ENCODE data around the gene SYNE3. TPM values are rescaled to one million over a fixed set of nuclear protein-coding genes. Genes with fewer than 3 reads are reported as not detected.

The SYNE3 gene
- total and polyA plus RNA-seq, 10 of the 15 experiments (the other 5 are each of a cell fraction or from before 2014, with no cell fraction given), result 1.4 to 44.1 (median 13.4) TPM

GRCh38 chr14:95491936-95492608 lies 24.4 kb downstream of the SYNE3 start:
- Histone ChIP-seq H3K27ac (ENCODE audit: control insufficient read depth, insufficient read depth) (no peak overlapping the region), H3K9me3 (replicated peaks; ENCODE audit: control insufficient read depth, insufficient read depth, low read length) (no peaks in the 10 kb centered on the region; the same call in 1 of the 3 replicates), H4K20me1 (ENCODE audit: control insufficient read depth, insufficient read depth) (no peaks in the 10 kb centered on the region), H3K4me2 (ENCODE audit: control insufficient read depth, insufficient read depth) (no peak overlapping the region), H3K9ac (ENCODE audit: control insufficient read depth, insufficient read depth, low read length) (no peak overlapping the region), H3K4me1 (ENCODE audit: control insufficient read depth, insufficient read depth, low read length) (peaks cover 43% of the 10 kb centered on the region), H3K4me3 (no peak overlapping the region), H3K79me2 (ENCODE audit: control insufficient read depth, insufficient read depth, low read length) (peaks cover 75% of the 10 kb centered on the region), H3K36me3 (ENCODE audit: control insufficient read depth in 2 of 2, insufficient read depth in 2 of 2, low read length in 1 of 2) (peaks cover 0 to 7% of the 10 kb centered on the region in 2 experiments; a peak in 1 of 4 replicates), H2AFZ (ENCODE audit: control insufficient read depth, low read depth, low read length) (no peak overlapping the region), H3K27me3 (replicated peaks in 1 of 2; ENCODE audit: control insufficient read depth in 2 of 2, insufficient read depth in 2 of 2, low read length in 1 of 2) (no peaks in the 10 kb centered on the region)
- intact Hi-C loops (cut with micrococcal nuclease; ENCODE audit: unreplicated experiment), result no loop called here
- ChIA-PET SMC1A (ENCODE audit: uncharacterized antibody, unreplicated experiment) (interaction anchor here (0.8 to 8.8 kb wide), 9 partner anchors 9 to 226 kb away, joined by 3 to 69 read pairs (median 5); partner anchors contain the start of gene SYNE3), CTCF (interaction anchor here (0.7 to 6.0 kb wide), 4 partner anchors 9 to 50 kb away, joined by 3 to 32 read pairs (median 6); no protein-coding TSS in a partner anchor), POLR2A (interaction anchor here (1.0 to 17.4 kb wide), 3 partner anchors 9 to 23 kb away, joined by 3 to 276 read pairs (median 58); partner anchors contain the start of gene SYNE3), RAD21 (ENCODE audit: unreplicated experiment) (interaction anchor here (1.0 to 6.5 kb wide), 3 partner anchors 9 to 27 kb away, joined by 3 to 49 read pairs (median 4); partner anchors contain the start of gene SYNE3)
- 77% methylated on average over 2 of the region's 2 CpGs for WGBS (ENCODE audit: insufficient coverage, insufficient replicate concordance, low lambda C conversion rate, missing lambda C conversion rate)
- BruUV-seq (replicated peaks), result no TSS peak
- in situ Hi-C loops (cut with MboI), result no loop called here
- ATAC-seq, result no peak
- no peak for FAIRE-seq
- no peak for DNase-seq (ENCODE audit: low read depth, low spot score)
- no peak for TF ChIP-seq ATF7 (IDR thresholded peaks at IDR 0.05; ENCODE audit: low read depth)
- no peak for TF ChIP-seq NBN (IDR thresholded peaks at IDR 0.05)
- TF ChIP-seq, protein P1, sequence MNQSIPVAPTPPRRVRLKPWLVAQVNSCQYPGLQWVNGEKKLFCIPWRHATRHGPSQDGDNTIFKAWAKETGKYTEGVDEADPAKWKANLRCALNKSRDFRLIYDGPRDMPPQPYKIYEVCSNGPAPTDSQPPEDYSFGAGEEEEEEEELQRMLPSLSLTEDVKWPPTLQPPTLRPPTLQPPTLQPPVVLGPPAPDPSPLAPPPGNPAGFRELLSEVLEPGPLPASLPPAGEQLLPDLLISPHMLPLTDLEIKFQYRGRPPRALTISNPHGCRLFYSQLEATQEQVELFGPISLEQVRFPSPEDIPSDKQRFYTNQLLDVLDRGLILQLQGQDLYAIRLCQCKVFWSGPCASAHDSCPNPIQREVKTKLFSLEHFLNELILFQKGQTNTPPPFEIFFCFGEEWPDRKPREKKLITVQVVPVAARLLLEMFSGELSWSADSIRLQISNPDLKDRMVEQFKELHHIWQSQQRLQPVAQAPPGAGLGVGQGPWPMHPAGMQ (IDR thresholded peaks at IDR 0.05; ENCODE audit: borderline replicate concordance), result no peak
- TF ChIP-seq WRNIP1 (IDR thresholded peaks at IDR 0.05; ENCODE audit: borderline replicate concordance, low read depth, low read length), result no peak
- no peak for TF ChIP-seq CBX3 (IDR thresholded peaks at IDR 0.05; ENCODE audit: borderline replicate concordance, low read depth)
- TF ChIP-seq MLLT1 (IDR thresholded peaks at IDR 0.05), result no peak
- TF ChIP-seq CREB1 (IDR thresholded peaks at IDR 0.05; ENCODE audit: low read depth), result no peak
- no peak for TF ChIP-seq MEF2B (IDR thresholded peaks at IDR 0.05; ENCODE audit: partially characterized antibody, poor library complexity, severe bottlenecking)
- no peak for TF ChIP-seq RB1 (IDR thresholded peaks at IDR 0.05; ENCODE audit: borderline replicate concordance)
- TF ChIP-seq SPI1 (IDR thresholded peaks at IDR 0.05; ENCODE audit: borderline replicate concordance, insufficient read depth, low read depth, low read length), result no peak
- TF ChIP-seq E2F8 (IDR thresholded peaks at IDR 0.05; ENCODE audit: low read depth, partially characterized antibody), result no peak
- TF ChIP-seq ZNF207 (IDR thresholded peaks at IDR 0.05; ENCODE audit: borderline replicate concordance), result no peak
- TF ChIP-seq HSF1 (IDR thresholded peaks at IDR 0.05; ENCODE audit: low read depth, low read length), result no peak
- TF ChIP-seq SMC3 (IDR thresholded peaks at IDR 0.05; ENCODE audit: borderline replicate concordance, low read length), result no peak
- TF ChIP-seq BMI1 (IDR thresholded peaks at IDR 0.05; ENCODE audit: borderline replicate concordance), result no peak
- TF ChIP-seq SMAD5 (IDR thresholded peaks at IDR 0.05; ENCODE audit: low read depth), result no peak

Data from GM12878 (cell line).